Endothelial cell of umbilical vein (primary cell): Measurements from ENCODE around the gene TMEM154. TPM values are rescaled to one million over a fixed set of nuclear protein-coding genes. Genes with fewer than 3 reads are reported as not detected.

Experiments used
- BruUV-seq: library from RNA; stranded (reverse); fragments of 400-500 nt; replicated peaks from 2 replicates; lab custom pipeline; 2021; lab: Mats Ljungman, UMichigan
- CTCF ChIA-PET: fragments of 300-600, 350-600 bp; sonication (Branson Sonifier 250); formaldehyde crosslinking; loops from one replicate; lab custom pipeline; 2021; ENCODE audit warnings: antibody characterized with exemption, inconsistent platforms; lab: Charles Lee
- POLR2A ChIA-PET: fragments of 300-600, 350-600 bp; sonication (Branson Sonifier 250); formaldehyde crosslinking; loops from one replicate; lab custom pipeline; 2021; ENCODE audit warnings: antibody characterized with exemption, inconsistent platforms; lab: Charles Lee
- DNase-seq: peaks from one replicate; pipeline ENCODE4 v3.0.0-alpha.2; 2011; ENCODE audit warnings: low read depth, low spot score
- FAIRE-seq: peaks from 2 replicates; lab custom pipeline; 2011; peaks lifted over from hg19 to GRCh38; lab: Jason Lieb, UNC
- H2AFZ ChIP-seq: 2 replicates; pipeline ENCODE4 v1.6.0; 2012; ENCODE audit warnings: low read depth, low read length, control low read depth, inconsistent platforms
- H3K27ac ChIP-seq: 2 replicates; pipeline ENCODE4 v1.5.1; 2011; ENCODE audit warnings: low read depth, mild to moderate bottlenecking, control low read depth, low read length, moderate library complexity; ENCODE audit not compliant: insufficient read depth
- H3K27me3 ChIP-seq, 2 experiments: 2 replicates each; pipeline versions ENCODE4 v1.6.0 to v1.6.1; 2011; ENCODE audit warnings: low read length in 2 of 2, mixed read lengths in 1 of 2; ENCODE audit not compliant: control insufficient read depth in 2 of 2, insufficient read depth in 2 of 2
- H3K36me3 ChIP-seq, 2 experiments: 2 replicates in 1 of 2; 3 replicates in 1 of 2; pipeline ENCODE4 v1.5.1; 2011; ENCODE audit warnings: low read length in 2 of 2, mild to moderate bottlenecking in 1 of 2, moderate library complexity in 1 of 2; ENCODE audit not compliant: control insufficient read depth in 2 of 2, insufficient read depth in 2 of 2; ENCODE audit errors: extremely low read depth in 1 of 2
- H3K4me1 ChIP-seq: 3 replicates; pipeline ENCODE4 v1.5.1; 2011; ENCODE audit warnings: mild to moderate bottlenecking, low read length; ENCODE audit not compliant: control insufficient read depth, insufficient read depth; ENCODE audit errors: extremely low read depth
- H3K4me2 ChIP-seq: 2 replicates; pipeline ENCODE4 v1.6.1; 2011; ENCODE audit warnings: low read length, control low read depth, mixed read lengths; ENCODE audit not compliant: insufficient read depth
- H3K4me3 ChIP-seq, 3 experiments: fragments of 200-600 bp in 1 of 3; sonication (generic), shearing (Covaris generic) in 1 of 3; replicated peaks in 1 of 3; 2 replicates each; pipeline ENCODE4 v1.5.1; 2011 to 2016; ENCODE audit warnings: control low read depth in 3 of 3, low read length in 3 of 3, mild to moderate bottlenecking in 2 of 3, inconsistent platforms in 1 of 3, low read depth in 1 of 3, moderate library complexity in 1 of 3; ENCODE audit not compliant: insufficient read depth in 1 of 3
- H3K79me2 ChIP-seq: 2 replicates; pipeline ENCODE4 v1.6.0; 2012; ENCODE audit warnings: low read length, inconsistent platforms; ENCODE audit not compliant: control insufficient read depth, insufficient read depth
- H3K9ac ChIP-seq: replicated peaks from 2 replicates; pipeline ENCODE3; 2011; ENCODE audit warnings: low read length, control low read depth; ENCODE audit not compliant: insufficient read depth; ENCODE audit errors: extremely low read depth
- H3K9me1 ChIP-seq: replicated peaks from 3 replicates; pipeline ENCODE4 v1.6.0; 2011; ENCODE audit warnings: mild to moderate bottlenecking, low read length; ENCODE audit not compliant: control insufficient read depth, insufficient read depth; ENCODE audit errors: extremely low read depth
- H3K9me3 ChIP-seq: replicated peaks from 2 replicates; pipeline ENCODE4 v1.5.1; 2012; ENCODE audit warnings: low read length, inconsistent platforms; ENCODE audit not compliant: control insufficient read depth, insufficient read depth
- H4K20me1 ChIP-seq: replicated peaks from 2 replicates; pipeline ENCODE3; 2011; ENCODE audit warnings: mild to moderate bottlenecking, low read length; ENCODE audit not compliant: control insufficient read depth, insufficient read depth; ENCODE audit errors: extremely low read depth
- CTCF ChIP-seq, 2 donors: IDR thresholded peaks; 1 replicate in 1 of 2; 2 replicates in 1 of 2; pipeline ENCODE4 v1.5.1; 2011; ENCODE audit warnings: low read length in 2 of 2, mild to moderate bottlenecking in 2 of 2, moderate library complexity in 2 of 2, control low read depth in 1 of 2, inconsistent platforms in 1 of 2, low read depth in 1 of 2; ENCODE audit not compliant: insufficient read depth in 1 of 2; ENCODE audit errors: extremely low read depth in 1 of 2
- FOS ChIP-seq: IDR thresholded peaks from 2 replicates; pipeline ENCODE4 v1.6.1; 2011; ENCODE audit warnings: mild to moderate bottlenecking, low read length, moderate library complexity, borderline replicate concordance; ENCODE audit not compliant: insufficient read depth
- dilution Hi-C: fragments of 300-500 bp; cut with MboI; formaldehyde crosslinking; loops from one replicate; pipeline ENCODE4 v1.15.0; 2019; ENCODE audit warnings: low sequenced_read_pairs; ENCODE audit not compliant: extremely low pct_ligation_motif_present
- intact Hi-C: fragments of 100-400 bp; cut with micrococcal nuclease; formaldehyde crosslinking; loops from one replicate; pipeline ENCODE4 v1.10.0; 2022
- polyA plus RNA-seq, 4 experiments: library from polyadenylated mRNA; depleted of rRNA in 3 of 4; stranded (reverse) in 3 of 4; unstranded in 1 of 4; fragments of >200 nt; gene quantifications; 2 replicates each; pipeline versions ENCODE4 v1.2.1 to v1.2.3, GENCODE V29; 2011 to 2012; ENCODE audit warnings: missing spikeins in 1 of 4
- total RNA-seq: library from RNA; stranded (reverse); gene quantifications from 2 replicates; pipeline ENCODE4 v1.2.3, GENCODE V29; 2021

TMEM154 gene
- total and polyA plus RNA-seq, 2 donors (not counting 3 experiments of a cell fraction or from before 2014, with no cell fraction given): 5.4 to 50.0 TPM

GRCh38 chr4:152605641-152606335, 74.0 kb downstream of the TMEM154 start:
- peak; percentile 24 for FAIRE-seq
- ChIA-PET CTCF (interaction anchor here (1.1 kb wide), 1 partner anchor 10 kb away, joined by 3 read pairs; no protein-coding TSS in a partner anchor), POLR2A (no interaction called here)

More at GRCh38 chr4:152605641-152606335, 74.0 kb downstream of the TMEM154 start:
- Histone ChIP-seq H2AFZ (no peak overlapping the region), H3K9me3 (no peaks in the 10 kb centered on the region), H3K9ac (no peak overlapping the region), H3K27ac (no peak overlapping the region), H3K79me2 (no peaks in the 10 kb centered on the region), H3K27me3 (peaks cover 3 to 8% of the 10 kb centered on the region in 2 experiments), H3K4me2 (no peak overlapping the region), H3K4me3 (no peak overlapping the region), H3K9me1 (no peaks in the 10 kb centered on the region), H4K20me1 (no peaks in the 10 kb centered on the region), H3K36me3 (no peaks in the 10 kb centered on the region), H3K4me1 (no peaks in the 10 kb centered on the region)
- peak; percentile 9 for DNase-seq
- dilution Hi-C loops (no loop called here), intact Hi-C loops (no loop called here)
- TF ChIP-seq CTCF (IDR thresholded peaks at IDR 0.05; ENCODE audit: extremely low read depth in 1 of 2, insufficient read depth in 1 of 2, low read depth in 1 of 2, low read length in 2 of 2): no peak
- TF ChIP-seq FOS: peak; percentile 44
- BruUV-seq: no TSS peak
